Measurements from ENCODE around the gene VWA3A. TPM values are rescaled to one million over a fixed set of nuclear protein-coding genes. Genes with fewer than 3 reads are reported as not detected.
"Not testable (repeated sequence)": the region's sequence is repeated elsewhere in the genome, so short reads cannot be mapped to it uniquely, and the experiment has no call there.

Gene VWA3A
- total RNA-seq: 0.53 and 0.54 TPM in 2 replicates

- no peak for DNase-seq
These were observed at the start of gene VWA3A for GRCh38 chr16:22092143-22092933. Gene VWA3A (plus strand): TSS chr16:22092541. CDS start chr16:22092638, 97 bp downstream.

GRCh38 chr16:22043882-22044281 is 48.5 kb upstream of the VWA3A start:
- H3K9me3 Mint-ChIP-seq; ATAC-seq (ENCODE audit: low read depth); H3K4me3 Mint-ChIP-seq; H3K36me3 Mint-ChIP-seq (ENCODE audit: low read depth); CTCF ChIA-PET; DNase-seq; H3K4me1 Mint-ChIP-seq; POLR2A ChIA-PET; intact Hi-C loops (cut with micrococcal nuclease); H3K27ac Mint-ChIP-seq; H3K27me3 Mint-ChIP-seq: not testable (repeated sequence)

More at GRCh38 chr16:22092143-22092933, at the start of gene VWA3A:
- Mint-ChIP-seq H3K36me3 (ENCODE audit: low read depth) (peaks cover 2% of the 10 kb centered on the region), H3K4me3 (no peak within 1 kb of the TSS), H3K9me3 (no peaks in the 10 kb centered on the region), H3K27ac (no peak within 1 kb of the TSS), H3K4me1 (peaks cover 2% of the 10 kb centered on the region), H3K27me3 (peaks cover 6% of the 10 kb centered on the region)
- TF ChIP-seq CTCF (IDR thresholded peaks at IDR 0.05): no peak
- CTCF ChIA-PET: interaction anchor here (1.2 to 1.4 kb wide), 2 partner anchors 15 kb away, joined by 3 to 4 read pairs; no protein-coding TSS in a partner anchor
- intact Hi-C loops (cut with micrococcal nuclease): no loop called here
- no peak for ATAC-seq (ENCODE audit: low read depth)
- POLR2A ChIA-PET: no interaction called here

- H3K4me1 Mint-ChIP-seq; H3K36me3 Mint-ChIP-seq (ENCODE audit: low read depth); H3K27me3 Mint-ChIP-seq; POLR2A ChIA-PET; ATAC-seq (ENCODE audit: low read depth); CTCF ChIA-PET; DNase-seq; intact Hi-C loops (cut with micrococcal nuclease); H3K27ac Mint-ChIP-seq; H3K9me3 Mint-ChIP-seq; H3K4me3 Mint-ChIP-seq: not testable (repeated sequence)
These were observed 46.5 kb upstream of the VWA3A start for GRCh38 chr16:22045888-22046287.

- Mint-ChIP-seq H3K36me3 (ENCODE audit: low read depth) (peaks cover 11% of the 10 kb centered on the region), H3K9me3 (no peaks in the 10 kb centered on the region), H3K27me3 (no peaks in the 10 kb centered on the region), H3K4me1 (peaks cover 1% of the 10 kb centered on the region), H3K27ac (no peak overlapping the region), H3K4me3 (no peak overlapping the region)
- intact Hi-C loops (cut with micrococcal nuclease): no loop called here
- TF ChIP-seq CTCF (IDR thresholded peaks at IDR 0.05): no peak
- ChIA-PET POLR2A (interaction anchor here (0.7 kb wide), 1 partner anchor 35 kb away, joined by 8 read pairs; no protein-coding TSS in a partner anchor), CTCF (interaction anchor here (1.7 kb wide), 1 partner anchor 27 kb away, joined by 6 read pairs; no protein-coding TSS in a partner anchor)
- ATAC-seq (ENCODE audit: low read depth) (no peak), DNase-seq (no peak)
These were observed 41.4 kb upstream of the VWA3A start for GRCh38 chr16:22050963-22051362.

GRCh38 chr16:22052980-22053379 is 39.4 kb upstream of the VWA3A start:
- no peak for TF ChIP-seq CTCF (IDR thresholded peaks at IDR 0.05)
- CTCF ChIA-PET: no interaction called here
- H3K27ac Mint-ChIP-seq: no peak overlapping the region
- POLR2A ChIA-PET: no interaction called here
- ATAC-seq (ENCODE audit: low read depth) (no peak), DNase-seq (no peak)
- H3K4me1 Mint-ChIP-seq: peaks cover 1% of the 10 kb centered on the region
- H3K4me3 Mint-ChIP-seq: no peak overlapping the region
- intact Hi-C loops (cut with micrococcal nuclease): no loop called here
- peaks cover 16% of the 10 kb centered on the region for H3K36me3 Mint-ChIP-seq (ENCODE audit: low read depth)
- no peaks in the 10 kb centered on the region for H3K9me3 Mint-ChIP-seq
- H3K27me3 Mint-ChIP-seq: no peaks in the 10 kb centered on the region

- Mint-ChIP-seq H3K27me3 (no peaks in the 10 kb centered on the region), H3K4me1 (peaks cover 3% of the 10 kb centered on the region), H3K4me3 (no peak overlapping the region), H3K36me3 (ENCODE audit: low read depth) (peaks cover 16% of the 10 kb centered on the region), H3K9me3 (no peaks in the 10 kb centered on the region), H3K27ac (no peak overlapping the region)
- no peak for TF ChIP-seq CTCF (IDR thresholded peaks at IDR 0.05)
- ChIA-PET POLR2A (no interaction called here), CTCF (no interaction called here)
- DNase-seq: no peak
- intact Hi-C loops (cut with micrococcal nuclease): no loop called here
- ATAC-seq (ENCODE audit: low read depth): no peak
These were observed 38.4 kb upstream of the VWA3A start for GRCh38 chr16:22053921-22054341.
